ENCODE results near the gene AUTS2.

DNA sequence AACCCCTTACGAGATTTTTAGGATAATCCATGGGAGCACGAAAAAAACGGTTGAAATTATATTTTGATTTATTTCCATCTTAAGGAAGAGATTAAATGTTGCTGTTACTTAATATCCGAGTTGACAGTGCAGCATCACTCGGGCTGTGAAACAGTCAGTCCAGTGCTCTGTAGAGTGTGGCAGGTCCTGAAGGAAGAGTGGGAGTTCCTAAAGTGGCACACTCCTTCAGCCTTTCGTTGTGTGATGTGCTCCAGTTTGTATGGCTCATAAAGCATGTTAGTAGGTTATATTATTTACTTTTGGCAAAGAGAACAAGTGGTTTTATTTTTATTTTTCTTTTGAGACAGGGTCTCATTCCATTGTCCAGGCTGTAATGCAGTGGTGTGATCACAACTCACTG, 358.3 kb downstream of the AUTS2 start:
- no peak for TF ChIP-seq EZH2 (IDR thresholded peaks at IDR 0.05; ENCODE audit: low read depth, low read length, severe bottlenecking)
- no peak for TF ChIP-seq KDM5A (IDR thresholded peaks at IDR 0.05; ENCODE audit: low read length)
- no peak for TF ChIP-seq CTCF (IDR thresholded peaks at IDR 0.05; ENCODE audit: control extremely low read depth in 1 of 3, insufficient read depth in 1 of 3, low read depth in 1 of 3, low read length in 3 of 3)
